ENCODE results near the gene PLPP1.
"Not testable (repeated sequence)": the region's sequence is repeated elsewhere in the genome, so short reads cannot be mapped to it uniquely, and the experiment has no call there.

Gene PLPP1

GRCh38 chr5:55544341-55544740 lies 9.6 kb upstream of the PLPP1 start:
- no peak for DNase-seq

GRCh38 chr5:55541056-55541635 lies 6.4 kb upstream of the PLPP1 start:
- DNase-seq, result no peak

DNA sequence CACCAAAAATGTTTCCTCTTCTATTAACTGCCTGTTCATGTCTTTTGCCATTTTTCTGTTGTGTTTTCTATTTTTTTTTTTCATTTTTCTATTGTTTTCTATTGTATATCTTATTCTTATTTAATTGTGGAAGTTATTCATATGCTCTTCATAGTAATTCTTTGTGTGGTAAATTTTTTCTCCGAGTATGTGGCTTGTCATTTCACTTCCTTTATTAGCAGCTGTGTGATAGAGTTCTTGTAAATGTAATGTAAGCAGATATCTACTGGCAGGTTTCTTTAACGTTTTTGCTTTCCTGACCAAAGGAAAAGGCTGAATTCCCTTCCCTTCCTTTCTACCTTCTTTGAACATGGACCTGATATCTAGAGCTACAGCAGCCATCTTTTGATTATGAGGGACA lies 5.8 kb upstream of the PLPP1 start:
- DNase-seq, result no peak

- no peak for DNase-seq
Observed at GRCh38 chr5:55540024-55540423, 5.3 kb upstream of the PLPP1 start.

DNA sequence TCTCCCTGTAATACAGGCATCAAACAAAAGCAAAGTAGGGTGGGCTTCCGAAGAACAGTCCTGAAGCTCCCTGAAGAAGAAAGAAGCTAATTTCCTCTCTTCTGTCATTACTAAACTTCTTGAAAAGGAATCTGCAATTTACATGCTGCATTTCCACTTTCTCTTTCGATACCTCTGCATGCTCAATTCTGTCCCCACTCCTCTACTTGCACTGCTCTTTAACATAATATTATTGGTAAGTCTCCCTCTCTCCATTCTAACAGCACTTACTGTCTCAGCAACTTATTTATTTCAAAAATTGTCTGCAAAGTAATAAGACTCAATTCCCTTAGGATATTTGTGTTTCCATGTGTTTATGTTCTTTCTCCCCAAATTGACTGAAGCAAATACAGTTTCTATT lies 3.9 kb upstream of the PLPP1 start:
- no peak for DNase-seq

DNA sequence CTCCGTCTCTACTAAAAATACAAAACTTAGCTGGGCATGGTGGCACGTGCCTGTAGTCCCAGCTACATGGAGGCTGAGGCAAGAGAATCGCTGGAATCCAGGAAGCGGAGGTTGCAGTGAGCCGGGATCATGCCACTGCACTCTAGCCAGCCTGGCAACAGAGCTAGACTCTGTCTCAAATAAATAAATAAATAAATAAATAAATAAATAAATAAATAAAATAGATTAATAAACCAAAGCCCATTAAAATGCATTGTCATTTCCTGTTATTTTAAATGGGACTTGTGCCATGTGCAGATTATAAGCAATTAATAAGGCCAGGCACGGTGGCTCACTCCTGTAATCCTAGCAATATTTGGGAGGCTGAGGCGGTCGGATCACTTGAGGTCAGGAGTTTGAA lies 2.6 kb upstream of the PLPP1 start:
- DNase-seq, result not testable (repeated sequence)

- DNase-seq, result no peak
Observed at GRCh38 chr5:55535199-55535905, 588 bp upstream of the PLPP1 start.

DNA sequence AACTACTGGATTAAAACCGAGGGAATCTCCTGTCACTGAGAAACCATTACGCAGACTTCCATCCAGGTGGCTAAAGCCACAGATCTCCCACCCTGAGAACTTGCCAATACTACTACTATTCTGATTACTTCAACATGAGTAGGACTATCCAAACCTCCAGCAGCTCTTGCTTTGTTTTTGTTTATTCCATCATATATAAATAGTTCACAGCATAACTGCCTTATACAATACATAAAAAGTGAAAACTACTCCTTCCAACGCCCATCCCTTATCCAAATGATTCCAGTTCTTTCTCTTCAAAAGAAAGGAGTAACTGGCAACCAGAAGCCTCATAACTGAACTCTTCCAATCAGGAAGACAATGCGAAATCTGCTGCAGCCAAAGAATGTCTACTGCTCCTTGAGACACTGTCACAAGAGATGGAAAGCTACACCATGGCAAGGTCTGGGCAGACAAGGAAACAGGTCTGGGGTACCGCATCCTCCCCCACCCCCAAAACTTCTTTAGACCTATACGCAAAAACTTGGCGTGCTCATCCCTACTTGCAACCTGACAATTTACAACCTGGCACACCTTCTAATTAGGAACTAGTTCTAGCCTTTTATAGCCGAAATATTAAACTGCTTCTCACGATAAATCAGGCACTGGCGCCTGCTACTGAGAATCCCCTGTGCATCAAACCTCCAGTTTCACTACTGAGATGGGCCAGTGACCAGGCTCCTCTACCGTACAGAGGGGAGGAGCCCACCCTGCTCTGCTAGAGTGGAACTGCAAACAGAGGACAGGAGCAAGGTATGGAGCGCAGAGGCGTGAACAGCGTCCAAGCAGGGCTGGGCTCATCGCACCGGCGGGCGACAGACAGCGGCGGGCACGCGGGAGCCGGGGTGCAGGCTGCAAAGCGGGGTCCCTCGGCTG lies 986 bp downstream of the PLPP1 start:
- no peak for DNase-seq

DNA sequence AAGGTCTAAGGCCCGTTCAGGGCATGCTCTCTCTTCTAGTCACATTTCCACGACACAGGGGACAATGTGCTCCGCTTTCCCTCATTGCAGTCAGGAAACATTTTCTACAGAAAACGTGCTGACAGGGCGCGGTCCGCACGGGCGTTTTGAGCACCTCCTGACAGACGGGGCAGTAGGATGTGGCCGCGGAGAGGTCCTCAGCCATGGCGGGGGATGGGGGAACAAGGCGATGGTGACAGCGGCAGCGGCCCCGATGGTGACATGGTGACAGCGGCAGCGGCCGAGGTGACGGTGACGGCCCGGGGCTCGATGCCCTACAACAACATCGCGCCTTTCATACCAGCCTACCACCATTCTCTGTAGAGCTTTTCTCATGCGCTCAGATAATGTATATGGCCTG lies 4.1 kb downstream of the PLPP1 start:
- DNase-seq, result no peak

DNA sequence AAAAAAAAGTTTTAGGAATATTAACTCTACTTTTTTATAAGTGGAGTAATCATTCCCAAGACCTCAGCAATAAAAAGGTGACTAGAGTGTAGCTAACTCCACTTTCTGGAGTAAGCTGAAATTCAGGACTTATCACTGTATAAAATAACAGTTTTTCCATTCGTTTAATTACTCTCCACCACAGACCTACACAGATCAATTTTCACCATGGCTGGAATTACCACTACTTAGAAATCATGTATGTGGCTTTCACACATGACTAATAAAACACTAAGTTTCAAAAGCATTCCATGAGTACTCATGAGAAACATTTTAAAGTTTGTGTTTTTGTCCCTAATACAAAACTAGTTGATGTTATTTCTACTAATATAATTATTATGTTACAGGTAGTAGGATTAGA lies 9.9 kb downstream of the PLPP1 start:
- DNase-seq, result no peak

GRCh38 chr5:55523293-55523692 lies 11.5 kb downstream of the PLPP1 start:
- no peak for DNase-seq

DNA sequence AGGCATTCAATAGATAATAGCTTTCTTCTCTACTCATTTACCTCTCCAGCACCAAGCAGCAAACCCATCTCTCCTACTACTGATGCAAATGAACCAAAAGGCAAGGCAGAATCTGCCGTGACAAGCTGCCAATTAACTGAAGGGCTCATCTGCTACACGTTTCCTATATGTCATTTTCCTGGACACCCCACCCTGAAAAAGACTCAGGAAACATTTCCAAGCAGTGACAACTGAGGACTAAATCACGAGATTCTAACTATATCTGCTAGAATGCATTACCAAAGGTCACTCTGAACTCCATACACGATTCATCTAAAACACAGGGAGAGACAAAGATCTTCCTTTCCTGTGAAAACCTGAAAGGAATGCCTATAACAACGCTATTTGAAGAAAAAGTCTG lies 12.9 kb downstream of the PLPP1 start:
- DNase-seq, result no peak

DNA sequence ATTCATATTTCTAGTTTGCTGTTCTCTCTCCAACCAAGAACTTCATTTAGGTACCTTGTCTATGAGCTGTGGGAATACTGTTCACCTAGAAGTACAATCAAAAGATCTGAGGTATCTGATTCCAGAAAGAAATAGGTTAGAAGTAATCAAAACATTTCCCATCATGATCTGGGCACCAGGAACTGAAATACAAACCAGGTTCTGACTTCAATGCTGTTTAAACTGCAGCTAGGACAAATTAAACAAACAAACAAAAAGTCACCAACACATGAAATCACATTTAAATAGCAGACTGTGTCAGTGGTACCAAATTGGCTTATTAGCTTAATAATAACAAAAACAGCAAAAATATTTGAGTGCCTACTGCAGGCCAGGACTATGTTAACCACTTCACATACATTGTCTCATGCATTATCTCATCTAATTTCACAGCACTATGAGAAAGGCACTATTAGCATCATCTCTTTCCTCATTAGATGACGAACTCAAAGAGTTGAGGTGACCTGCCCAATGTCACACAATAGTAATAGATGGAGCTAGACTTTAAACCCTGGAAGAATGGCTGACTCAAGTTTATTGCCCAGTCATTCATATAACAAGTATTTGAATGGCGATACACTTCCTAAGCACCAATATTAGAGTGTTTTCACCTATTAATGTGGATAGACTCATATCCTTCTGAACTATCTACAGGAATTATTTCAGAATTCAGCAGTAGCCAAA lies 14.5 kb downstream of the PLPP1 start:
- DNase-seq, result no peak

GRCh38 chr5:55518831-55519390 lies 15.9 kb downstream of the PLPP1 start:
- no peak for DNase-seq

GRCh38 chr5:55517804-55518203 lies 17.0 kb downstream of the PLPP1 start:
- no peak for DNase-seq

- DNase-seq, result no peak
Observed at GRCh38 chr5:55511010-55511409, 23.8 kb downstream of the PLPP1 start.

- no peak for DNase-seq
Observed at GRCh38 chr5:55510523-55510880, 24.3 kb downstream of the PLPP1 start.

DNA sequence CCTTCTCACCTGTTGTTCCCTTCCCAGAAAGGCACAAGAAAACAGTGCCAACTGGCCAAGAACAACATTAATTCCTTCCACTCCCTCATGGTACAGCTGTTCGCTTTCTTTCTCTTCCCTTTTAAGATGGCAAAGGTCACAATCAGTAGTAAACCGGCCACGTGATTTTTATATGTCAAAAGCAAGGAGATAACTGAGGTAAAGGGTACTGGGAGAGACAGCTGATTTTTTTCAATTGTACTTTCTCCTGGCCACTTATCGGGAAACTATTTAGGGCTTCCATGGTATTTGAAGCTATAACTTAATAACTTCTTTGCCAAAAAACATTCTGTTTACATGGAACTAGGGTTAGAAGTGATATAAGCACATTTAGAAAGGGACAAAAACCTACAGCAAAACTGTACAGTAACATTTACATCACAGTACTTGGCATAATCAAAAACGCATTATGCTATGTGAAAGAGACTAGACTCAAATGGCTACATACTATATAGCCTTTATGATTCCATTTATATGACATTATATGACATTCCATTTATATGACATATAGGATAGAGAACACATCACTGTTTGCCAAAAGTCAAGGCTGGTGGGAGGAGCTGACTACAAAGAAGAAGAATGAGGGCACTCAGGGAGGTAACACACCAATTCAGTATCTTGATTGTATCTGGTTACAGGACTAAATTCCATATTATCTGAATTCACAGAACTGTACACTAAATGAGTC lies 24.8 kb downstream of the PLPP1 start:
- no peak for DNase-seq

DNA sequence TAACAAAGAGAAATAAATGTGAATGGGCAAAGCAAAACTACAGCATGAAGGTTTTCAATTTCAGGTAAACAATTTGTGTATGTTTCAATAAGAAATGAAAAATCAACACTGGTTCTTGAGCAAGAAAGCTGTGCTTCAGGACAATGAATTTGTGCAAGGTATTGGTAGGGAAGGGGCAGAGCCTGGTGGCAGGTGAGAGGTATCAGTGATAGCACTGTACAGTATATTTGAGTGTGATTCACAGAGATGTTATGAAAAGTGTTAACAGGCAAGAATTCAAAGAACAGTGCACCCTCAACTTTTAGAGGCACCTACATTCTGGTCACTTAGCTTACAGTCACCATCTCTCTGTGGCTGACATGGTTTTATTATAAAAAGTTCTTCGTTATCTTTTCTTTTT lies 25.7 kb downstream of the PLPP1 start:
- DNase-seq, result no peak

DNA sequence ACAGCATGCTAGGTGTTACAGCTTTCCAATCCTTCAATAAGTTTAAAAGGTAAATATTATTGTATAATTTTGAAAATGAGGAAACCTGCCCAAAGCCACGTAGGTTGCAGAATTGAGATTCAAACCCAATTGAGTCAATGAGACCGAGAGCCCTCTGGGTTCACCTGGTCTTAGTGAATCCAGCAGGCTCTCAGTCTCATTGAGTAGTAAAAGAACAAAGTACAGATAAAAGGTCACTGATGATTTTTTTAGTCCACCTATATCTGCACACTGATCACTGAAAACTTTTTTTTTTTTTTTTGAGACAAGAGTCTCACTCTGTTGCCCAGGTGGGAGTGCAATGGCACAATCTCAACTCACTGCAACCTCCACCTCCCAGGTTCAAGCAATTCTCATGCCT lies 27.2 kb downstream of the PLPP1 start:
- DNase-seq, result no peak

DNA sequence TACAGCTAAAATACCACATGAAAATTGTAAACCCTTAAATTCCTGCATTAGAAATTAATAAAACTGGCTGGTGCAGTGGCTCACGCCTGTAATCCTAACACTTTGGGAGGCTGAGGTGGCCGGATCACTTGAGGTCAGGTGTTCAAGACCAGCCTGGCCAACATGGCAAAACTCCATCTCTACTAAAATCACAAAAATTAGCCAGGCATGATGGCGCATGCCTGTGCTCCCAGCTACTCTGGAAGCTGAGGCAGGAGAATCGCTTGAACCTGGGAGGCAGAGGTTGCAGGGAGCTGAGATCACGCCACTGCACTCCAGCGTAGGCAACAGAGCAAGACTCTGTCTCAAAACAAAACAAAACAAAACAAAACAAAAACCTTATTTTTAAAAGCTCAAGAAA lies 29.1 kb downstream of the PLPP1 start:
- not testable (repeated sequence) for DNase-seq

- DNase-seq, result not testable (repeated sequence)
Observed at GRCh38 chr5:55503917-55504316, 30.8 kb downstream of the PLPP1 start.
